Measurements from ENCODE around the gene GUSB. TPM values are rescaled to one million over a fixed set of nuclear protein-coding genes. Genes with fewer than 3 reads are reported as not detected.

The GUSB gene
- polyA plus RNA-seq, 4 donors: 60.2 to 83.7 (median 73.7) TPM

DNA sequence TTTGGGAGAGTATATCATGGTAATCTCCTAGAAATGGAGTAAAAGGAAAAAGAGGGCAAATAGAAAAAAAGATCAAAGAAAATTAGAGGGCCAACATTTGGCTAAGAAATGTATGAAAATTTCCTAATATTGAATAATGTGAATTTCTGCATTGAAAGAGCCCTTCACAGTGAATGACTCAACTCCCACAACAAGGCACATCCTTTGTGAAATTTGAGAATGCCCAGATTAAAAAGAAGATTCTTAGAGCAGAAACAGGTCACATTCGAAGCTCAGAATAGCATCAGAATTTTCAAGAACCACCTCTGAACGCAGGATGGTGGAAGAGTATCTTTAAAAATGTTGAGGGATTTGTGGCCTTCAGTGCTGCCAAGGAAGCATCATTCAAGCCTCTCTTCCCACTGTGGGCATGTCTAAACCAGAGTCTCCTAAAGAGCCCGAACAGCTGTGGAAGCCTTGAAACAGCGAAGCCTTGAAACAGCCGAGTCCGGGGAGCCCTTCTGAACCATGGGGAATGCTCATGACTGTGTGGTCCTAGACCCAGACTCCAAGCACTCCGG lies 43.6 kb downstream of the GUSB start:
- DNase-seq (ENCODE audit: low read depth in 4 of 4, low spot score in 3 of 4): no peak

GRCh38 chr7:65937296-65937695 lies 44.7 kb downstream of the GUSB start:
- DNase-seq (ENCODE audit: low read depth in 4 of 4, low spot score in 3 of 4): no peak

DNA sequence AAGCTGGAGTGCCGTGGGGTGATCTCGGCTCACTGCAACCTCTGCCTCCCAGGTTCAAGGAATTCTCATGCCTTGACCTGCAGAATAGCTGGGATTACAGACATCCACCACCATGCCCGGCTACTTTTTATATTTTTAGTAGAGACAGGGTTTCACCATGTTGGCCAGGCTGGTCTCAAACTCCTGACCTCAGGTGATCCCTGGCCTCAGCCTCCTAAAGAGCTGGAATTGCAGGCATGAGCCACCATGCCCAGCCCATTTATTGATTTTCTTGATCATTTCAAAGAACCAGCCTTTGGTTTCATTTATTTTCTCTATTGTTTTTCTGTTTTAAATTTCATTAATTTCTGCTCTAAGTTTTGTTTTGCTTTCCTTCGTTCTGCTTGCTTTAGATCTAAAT lies 50.3 kb downstream of the GUSB start:
- DNase-seq (ENCODE audit: low read depth in 4 of 4, low spot score in 3 of 4): no peak

DNA sequence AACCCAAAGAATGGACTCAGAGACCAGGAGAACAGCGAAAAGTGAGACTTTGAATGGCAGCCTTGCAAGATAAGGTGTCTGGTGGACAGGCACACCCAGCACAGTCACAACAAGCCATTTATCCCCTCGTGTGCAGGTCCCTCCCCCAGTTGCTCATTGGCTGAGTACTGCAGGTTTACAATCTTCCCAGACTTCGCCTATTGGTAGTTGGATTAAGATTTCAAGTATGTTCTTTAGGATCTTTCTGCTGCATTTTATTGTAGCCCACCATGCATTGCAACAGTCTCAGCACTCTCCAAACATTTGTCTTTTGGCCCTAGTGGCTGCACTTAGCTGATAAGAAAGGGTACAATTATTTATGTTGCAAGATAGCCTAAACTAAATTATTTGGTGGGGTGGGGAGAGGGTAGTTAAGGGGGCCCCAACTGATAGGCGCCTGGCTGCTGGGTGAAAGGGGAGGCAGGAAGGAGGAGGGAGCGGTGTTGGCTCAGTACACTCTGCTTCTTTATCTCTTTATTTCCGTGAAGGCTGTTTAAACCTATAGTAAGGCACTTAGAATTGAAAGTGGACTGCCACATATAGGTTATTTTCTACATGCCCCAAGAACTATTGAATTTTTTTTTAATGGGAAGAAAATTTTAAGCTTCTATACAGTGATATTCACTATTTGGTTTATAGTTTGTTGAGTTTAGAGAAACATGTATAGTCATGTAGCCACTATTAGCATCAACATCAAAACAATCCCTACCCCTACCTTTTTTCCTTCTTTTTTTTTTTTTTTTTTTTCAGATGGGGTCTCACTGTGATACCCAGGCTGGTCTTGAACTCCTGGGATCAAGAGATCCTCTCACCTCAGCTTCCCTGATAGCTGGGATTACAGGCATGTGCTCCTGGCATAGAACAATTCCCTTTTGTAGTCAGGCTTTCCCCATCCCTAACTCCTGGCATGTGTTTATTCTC lies 54.2 kb downstream of the GUSB start:
- DNase-seq (ENCODE audit: low read depth in 4 of 4, low spot score in 3 of 4): no peak

DNA sequence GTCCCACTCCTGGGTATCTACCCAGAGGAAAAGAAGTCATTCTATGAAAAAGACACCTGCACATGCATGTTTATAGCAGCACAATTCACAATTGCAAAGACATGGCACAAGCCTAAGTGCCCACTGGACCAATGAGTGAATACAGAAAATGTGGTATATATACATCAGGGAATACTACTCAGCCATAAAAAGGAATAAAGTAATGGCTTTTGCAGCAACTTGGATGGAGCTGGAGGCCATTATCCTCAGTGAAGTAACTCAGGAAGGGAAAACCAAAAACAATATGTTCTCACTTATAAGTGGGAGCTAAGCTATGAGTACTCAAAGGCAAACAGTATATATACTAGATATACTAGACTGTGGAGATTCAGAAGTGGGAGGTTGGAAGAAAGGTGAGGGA lies 55.4 kb downstream of the GUSB start:
- no peak for DNase-seq (ENCODE audit: low read depth in 4 of 4, low spot score in 3 of 4)

DNA sequence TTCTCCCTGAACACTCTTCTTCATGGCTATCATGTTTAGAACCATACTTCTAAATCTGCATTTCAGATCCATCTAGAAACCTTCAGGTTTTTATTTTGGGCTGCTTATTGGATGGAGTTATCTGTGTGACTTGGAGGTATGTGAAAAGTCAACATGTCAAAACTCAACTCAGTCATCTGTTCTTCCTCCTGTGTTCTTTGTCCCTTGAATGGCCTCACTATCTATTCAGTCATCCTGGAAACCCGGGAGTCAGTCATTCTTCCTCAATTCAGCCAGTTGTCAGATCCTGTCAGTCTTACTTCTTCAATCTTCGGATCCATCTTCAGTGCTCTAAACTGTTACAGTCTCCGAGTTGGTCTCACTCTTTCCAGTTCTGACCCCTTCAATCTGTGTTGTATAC lies 57.0 kb downstream of the GUSB start:
- DNase-seq (ENCODE audit: low read depth in 4 of 4, low spot score in 3 of 4): no peak

DNA sequence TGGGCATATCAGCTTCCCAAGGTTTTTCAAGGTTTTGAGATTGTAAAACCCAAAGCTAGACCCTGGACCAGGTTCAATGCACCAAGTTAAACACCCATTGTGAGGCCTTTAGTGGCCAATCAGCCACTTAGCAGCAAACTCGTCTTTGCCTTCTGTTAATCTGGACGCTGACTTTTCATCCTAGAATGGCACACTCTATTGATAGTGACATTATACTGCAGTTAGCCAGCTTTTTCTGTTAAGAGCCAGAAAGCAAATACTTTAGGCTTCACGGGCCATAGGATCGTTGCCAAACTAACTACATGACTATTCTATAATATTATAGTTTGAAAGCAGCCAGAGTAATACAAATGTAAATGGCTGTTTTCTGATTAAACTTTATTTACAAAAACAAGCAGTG lies 57.8 kb downstream of the GUSB start:
- no peak for DNase-seq (ENCODE audit: low read depth in 4 of 4, low spot score in 3 of 4)

GRCh38 chr7:65923316-65923715 lies 58.7 kb downstream of the GUSB start:
- no peak for DNase-seq (ENCODE audit: low read depth in 4 of 4, low spot score in 3 of 4)

- DNase-seq (ENCODE audit: low read depth in 4 of 4, low spot score in 3 of 4): no peak
Measured at GRCh38 chr7:65915921-65916657, 65.9 kb downstream of the GUSB start.

- DNase-seq (ENCODE audit: low read depth in 4 of 4, low spot score in 3 of 4): no peak
Measured at GRCh38 chr7:65912237-65912636, 69.8 kb downstream of the GUSB start.

Other genes starting within 250 kb of the GUSB start
- 10 to 100 TPM; 32.4 to 39.7 (median 34.8) TPM for gene VKORC1L1, start 109.1 kb downstream of the GUSB start, polyA plus RNA-seq (ENCODE audit: insufficient read length in 4 of 4)
- 10 to 100 TPM; 13.8 to 37.4 (median 29.1) TPM for gene ASL, start 93.6 kb upstream of the GUSB start, polyA plus RNA-seq (ENCODE audit: insufficient read length in 4 of 4)
- gene CRCP, start 132.6 kb upstream of the GUSB start, polyA plus RNA-seq (ENCODE audit: insufficient read length in 4 of 4): 10 to 100 TPM; 21.7 to 33.5 (median 27.1) TPM
- gene TPST1, start 223.1 kb upstream of the GUSB start, polyA plus RNA-seq (ENCODE audit: insufficient read length in 4 of 4): 10 to 100 TPM; 35.4 to 51.4 (median 41.8) TPM

All from left renal pelvis (tissue), 4 donors.